GM23338 (cell line): ENCODE measurements around the gene SHMT1.

Source experiments
- CTCF ChIP-seq, 2 experiments: fragments of 200-600 bp in 1 of 2; sonication (generic) in 1 of 2; conservative IDR thresholded peaks; 2 replicates each; pipeline versions ENCODE4 v1.5.1 to v1.6.1; 2016 to 2017; ENCODE audit warnings: antibody characterized with exemption in 2 of 2, low read depth in 2 of 2, mild to moderate bottlenecking in 2 of 2, moderate library complexity in 1 of 2
- EZH2 ChIP-seq: fragments of 200-600 bp; sonication (generic); IDR thresholded peaks from one replicate; pipeline ENCODE4 v1.8.0; 2017; ENCODE audit warnings: antibody characterized with exemption, mild to moderate bottlenecking, low read depth; ENCODE audit not compliant: unreplicated experiment
- REST ChIP-seq: IDR thresholded peaks from one replicate; pipeline ENCODE4 v1.6.1; 2018; ENCODE audit warnings: antibody characterized with exemption; ENCODE audit not compliant: unreplicated experiment

GRCh38 chr17:18371455-18371854 lies 8.1 kb upstream of the SHMT1 start:
- TF ChIP-seq CTCF (conservative IDR thresholded peaks at IDR 0.05; ENCODE audit: low read depth in 2 of 2) (no peak), REST (no peak), EZH2 (no peak)
